Right lobe of liver (tissue), 6 donors: ENCODE results near the gene SUMO2. TPM values are rescaled to one million over a fixed set of nuclear protein-coding genes. Genes with fewer than 3 reads are reported as not detected.

ENCODE experiments used
- ATAC-seq, 4 donors: fragments of 200-7000 bp; cut with Tn5 transposase; one replicate each; pipeline ENCODE4 v1.9.1; 2020; ENCODE audit warnings: mild to moderate bottlenecking in 4 of 4, moderate library complexity in 4 of 4
- DNase-seq, 3 donors: peaks; one replicate each; pipeline ENCODE4 v3.0.0-alpha.2; 2020
- H3K27ac ChIP-seq, 3 donors: fragments of 200-600 bp; one replicate each; pipeline ENCODE4 v1.8.0; 2022
- H3K27me3 ChIP-seq, 2 donors: fragments of 200-600 bp; one replicate each; pipeline ENCODE4 v1.8.0; 2022
- H3K36me3 ChIP-seq, 4 donors: fragments of 200-600 bp; sonication (generic) in 1 of 4; one replicate each; pipeline versions ENCODE4 v1.5.1 to v1.8.0; 2017 to 2022; ENCODE audit warnings: control low read depth in 1 of 4
- H3K4me1 ChIP-seq, 4 donors: fragments of 200-600 bp; sonication (generic) in 1 of 4; one replicate each; pipeline versions ENCODE4 v1.5.1 to v1.8.0; 2017 to 2022; ENCODE audit warnings: control low read depth in 1 of 4
- H3K4me3 ChIP-seq, 3 donors: fragments of 200-600 bp; one replicate each; pipeline ENCODE4 v1.8.0; 2022
- H3K9me3 ChIP-seq, 4 donors: fragments of 200-600 bp; sonication (generic) in 1 of 4; one replicate each; pipeline versions ENCODE4 v1.5.1 to v1.8.0; 2017 to 2022; ENCODE audit warnings: control low read depth in 1 of 4
- POLR2A ChIP-seq: fragments of 450-650 bp; IDR thresholded peaks from one replicate; pipeline ENCODE4 v1.6.1; 2017; ENCODE audit warnings: antibody characterized with exemption, mild to moderate bottlenecking
- WGBS: methylation state at CpG from one replicate; pipeline ENCODE4 v1.1.6; 2018; ENCODE audit warnings: low coverage, low lambda C conversion rate; ENCODE audit not compliant: insufficient coverage; ENCODE audit errors: missing lambda C conversion rate; 5-methylcytosine and 5-hydroxymethylcytosine counted together
- intact Hi-C, 2 donors: fragments of 100-400 bp; cut with DNase I; formaldehyde crosslinking; loops; one replicate each; pipeline versions ENCODE4 v1.11.2 to v1.14.1; 2022
- total RNA-seq, 6 experiments: library from RNA; depleted of rRNA in 2 of 6; stranded (reverse); fragments of >200 nt in 2 of 6; fragmentation: NEBNext Ultra II Directional in 3 of 6; extraction: Animal tissue kit (Norgen Biotek cat#: 25700) in 3 of 6; gene quantifications; one replicate each; pipeline versions ENCODE4 v1.1.0 to v1.2.4, GENCODE V29; 2016 to 2023
- TF ChIP-seq, protein P1 (sequence below), 4 donors: fragments of 200-600 bp in 3 of 4; fragments of 450-650 bp in 1 of 4; IDR thresholded peaks; one replicate each; pipeline versions ENCODE4 v1.5.1 to v1.8.0; 2016 to 2022; ENCODE audit warnings: antibody characterized with exemption in 4 of 4, mild to moderate bottlenecking in 2 of 4
- donor health status: DM: no; HTN: yes; CAD: no.
- donor health status: DM: no; HTN: no; CAD: no.
- donor health status: DM: no; HTN: no; CAD: no.
- donor health status: DM: no; HTN: yes; CAD: no.
- donor health status: DM: no; HTN: yes; CAD: no.

SUMO2 gene
- total RNA-seq, 6 experiments from 2014 or later: 23.6 to 120 (median 108) TPM

DNA sequence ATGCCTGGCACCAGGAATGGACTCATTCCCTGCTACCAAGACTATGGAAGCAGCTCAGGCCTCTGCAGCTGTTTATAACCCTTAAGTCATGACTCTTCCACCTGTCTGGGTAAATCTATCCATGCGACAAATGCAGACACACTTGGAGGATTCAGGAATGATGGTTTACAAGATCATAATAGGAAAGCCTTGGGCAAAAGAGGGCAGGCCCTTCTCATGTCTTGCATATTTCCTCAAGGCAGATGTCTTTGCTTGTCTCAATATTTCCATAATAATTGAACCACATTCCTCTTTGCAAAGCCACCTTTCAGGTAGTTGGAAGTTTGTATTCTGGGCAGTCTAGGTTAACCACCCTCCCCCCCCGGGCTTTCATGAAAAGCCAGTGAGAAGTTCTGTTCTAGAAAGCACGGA, 27.6 kb downstream of the SUMO2 start:
- DNase-seq: no peak
- Histone ChIP-seq H3K4me1 (peaks cover 0 to 5% (median 0%) of the 10 kb centered on the region in 4 donors), H3K36me3 (no peaks in the 10 kb centered on the region), H3K9me3 (no peaks in the 10 kb centered on the region), H3K27ac (no peak overlapping the region), H3K27me3 (no peaks in the 10 kb centered on the region), H3K4me3 (no peak overlapping the region)
- 100% methylated on average over 2 of the region's 3 CpGs for WGBS
- no peak for TF ChIP-seq POLR2A
- TF ChIP-seq, protein P1, sequence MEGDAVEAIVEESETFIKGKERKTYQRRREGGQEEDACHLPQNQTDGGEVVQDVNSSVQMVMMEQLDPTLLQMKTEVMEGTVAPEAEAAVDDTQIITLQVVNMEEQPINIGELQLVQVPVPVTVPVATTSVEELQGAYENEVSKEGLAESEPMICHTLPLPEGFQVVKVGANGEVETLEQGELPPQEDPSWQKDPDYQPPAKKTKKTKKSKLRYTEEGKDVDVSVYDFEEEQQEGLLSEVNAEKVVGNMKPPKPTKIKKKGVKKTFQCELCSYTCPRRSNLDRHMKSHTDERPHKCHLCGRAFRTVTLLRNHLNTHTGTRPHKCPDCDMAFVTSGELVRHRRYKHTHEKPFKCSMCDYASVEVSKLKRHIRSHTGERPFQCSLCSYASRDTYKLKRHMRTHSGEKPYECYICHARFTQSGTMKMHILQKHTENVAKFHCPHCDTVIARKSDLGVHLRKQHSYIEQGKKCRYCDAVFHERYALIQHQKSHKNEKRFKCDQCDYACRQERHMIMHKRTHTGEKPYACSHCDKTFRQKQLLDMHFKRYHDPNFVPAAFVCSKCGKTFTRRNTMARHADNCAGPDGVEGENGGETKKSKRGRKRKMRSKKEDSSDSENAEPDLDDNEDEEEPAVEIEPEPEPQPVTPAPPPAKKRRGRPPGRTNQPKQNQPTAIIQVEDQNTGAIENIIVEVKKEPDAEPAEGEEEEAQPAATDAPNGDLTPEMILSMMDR (IDR thresholded peaks at IDR 0.05): no peak
- intact Hi-C loops: no loop called here
- ATAC-seq: no peak

- Histone ChIP-seq H3K4me1 (peaks cover 0 to 5% (median 0%) of the 10 kb centered on the region in 4 donors), H3K36me3 (no peaks in the 10 kb centered on the region), H3K27ac (peak within 1 kb of the TSS; percentile 38 to 78 (median 77)), H3K9me3 (no peaks in the 10 kb centered on the region), H3K4me3 (peak within 1 kb of the TSS; percentile 67 to 96 (median 88)), H3K27me3 (no peaks in the 10 kb centered on the region)
- TF ChIP-seq, protein P1 (IDR thresholded peaks at IDR 0.05): no peak
- TF ChIP-seq POLR2A: peak; percentile 100
- WGBS: 8% methylated on average over 16 of the region's 67 CpGs
- DNase-seq: peak; percentile 98 to 99 (median 98)
- ATAC-seq: peak; percentile 99 to 100 (median 100)
- intact Hi-C loops: no loop called here
Measured at GRCh38 chr17:75154195-75155106, 28.3 kb downstream of the SUMO2 start, which contains the start of gene JPT1. Gene JPT1, minus strand, starts transcription at chr17:75154512. Its CDS starts 115 bp downstream, at chr17:75154397.

DNA sequence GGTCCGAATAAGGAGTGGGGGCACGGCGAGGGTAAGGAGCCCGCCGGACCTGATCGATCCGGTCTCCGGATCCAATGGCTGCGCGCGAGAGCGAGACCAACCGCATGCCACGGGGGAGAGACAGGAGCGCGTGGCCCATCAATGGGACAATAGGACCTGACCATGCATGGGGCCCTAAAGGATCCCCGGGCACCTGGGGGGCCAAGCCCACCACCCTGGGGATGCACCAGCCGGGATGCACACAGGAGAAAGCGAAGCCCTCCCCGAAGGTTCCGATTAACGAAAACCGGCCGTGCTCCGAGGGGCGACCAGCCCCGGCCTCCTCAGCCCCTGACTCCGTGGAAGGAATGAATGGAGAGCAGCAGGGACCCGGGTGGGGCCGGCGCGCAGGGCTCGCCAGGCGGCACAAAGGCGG, 29.0 kb downstream of the SUMO2 start:
- peak overlapping the region; percentile 38 to 78 (median 77) for H3K27ac ChIP-seq
- H3K36me3 ChIP-seq: no peaks in the 10 kb centered on the region
- H3K4me1 ChIP-seq: peaks cover 0 to 5% (median 0%) of the 10 kb centered on the region in 4 donors
- H3K4me3 ChIP-seq: peak overlapping the region; percentile 67 to 96 (median 88)
- intact Hi-C loops: no loop called here
- H3K27me3 ChIP-seq: no peaks in the 10 kb centered on the region
- DNase-seq (peak; percentile 33 to 65 (median 55)), ATAC-seq (peak in 2 of 4 donors; percentile 5 to 6)
- TF ChIP-seq POLR2A: no peak
- TF ChIP-seq, protein P1 (IDR thresholded peaks at IDR 0.05): no peak
- H3K9me3 ChIP-seq: no peaks in the 10 kb centered on the region
- WGBS: no CpG with 5 or more reads among the region's 35 CpGs

GRCh38 chr17:75152922-75153779, 29.6 kb downstream of the SUMO2 start:
- Histone ChIP-seq H3K4me3 (peak overlapping the region; percentile 67 to 96 (median 88)), H3K36me3 (peaks cover 0 to under 1% (median 0%) of the 10 kb centered on the region in 4 donors), H3K9me3 (no peaks in the 10 kb centered on the region), H3K27me3 (no peaks in the 10 kb centered on the region), H3K4me1 (peaks cover 0 to 5% (median 0%) of the 10 kb centered on the region in 4 donors), H3K27ac (peak overlapping the region in 1 of 3 donors; percentile 78)
- WGBS: 19% methylated on average over 22 of the region's 28 CpGs
- TF ChIP-seq, protein P1 (IDR thresholded peaks at IDR 0.05): no peak
- no peak for TF ChIP-seq POLR2A
- peak in 1 of 4 donors; percentile 16 for ATAC-seq
- DNase-seq: peak in 1 of 3 donors; percentile 59
- intact Hi-C loops: no loop called here
